ENCODE results near the gene ARHGDIB. TPM values are rescaled to one million over a fixed set of nuclear protein-coding genes. Genes with fewer than 3 reads are reported as not detected.

ARHGDIB gene
- total RNA-seq, 2 donors from 2014 or later: 0.66 to 0.95 TPM

DNA sequence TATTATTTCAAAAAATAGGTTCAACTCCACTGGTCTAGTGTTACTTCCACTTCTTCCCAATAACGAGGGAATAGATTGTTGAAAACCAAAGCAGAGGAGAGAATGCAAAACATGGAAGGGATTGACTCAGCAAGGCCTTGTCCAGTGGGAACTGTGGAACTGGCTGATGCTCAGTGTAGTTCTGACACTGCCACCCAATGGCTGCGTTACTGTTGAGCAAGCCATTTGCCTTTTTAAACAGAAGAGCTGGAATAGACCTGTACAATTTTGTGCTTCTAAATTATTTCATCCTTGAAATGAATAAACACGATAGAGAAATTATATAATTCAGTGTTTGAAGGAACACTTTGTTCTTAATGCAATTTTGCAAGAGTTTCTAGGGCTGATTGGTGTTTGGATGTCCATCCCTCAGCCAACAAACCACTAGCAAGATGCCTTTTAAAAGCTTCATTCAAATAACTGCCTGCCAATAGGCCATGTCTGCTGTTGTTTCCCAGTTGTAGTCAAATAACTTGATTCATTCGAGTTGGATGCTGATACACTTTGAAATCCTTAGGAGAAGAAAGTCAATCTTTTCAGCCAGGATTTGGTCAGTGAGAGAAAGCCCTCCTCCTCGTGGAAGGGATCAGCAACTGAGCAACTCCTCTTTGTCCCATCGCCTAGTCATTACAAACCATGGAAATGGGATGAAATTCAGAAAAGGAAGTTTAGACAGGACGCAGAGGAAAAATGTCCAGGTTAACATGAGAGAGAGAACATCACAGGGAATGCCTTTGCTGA is 68.5 kb downstream of the ARHGDIB start:
- Mint-ChIP-seq H3K9me3 (no peaks in the 10 kb centered on the region), H3K4me3 (no peak overlapping the region), H3K27ac (no peak overlapping the region), H3K4me1 (no peaks in the 10 kb centered on the region), H3K27me3 (ENCODE audit: insufficient read depth) (no peaks in the 10 kb centered on the region), H3K36me3 (ENCODE audit: low read depth) (no peaks in the 10 kb centered on the region)
- no peak overlapping the region for H3K27ac ChIP-seq (ENCODE audit: low read depth, low read length)
- no peaks in the 10 kb centered on the region for H3K4me1 ChIP-seq (ENCODE audit: control insufficient read depth, insufficient read depth, low read length)
- TF ChIP-seq, protein P1, sequence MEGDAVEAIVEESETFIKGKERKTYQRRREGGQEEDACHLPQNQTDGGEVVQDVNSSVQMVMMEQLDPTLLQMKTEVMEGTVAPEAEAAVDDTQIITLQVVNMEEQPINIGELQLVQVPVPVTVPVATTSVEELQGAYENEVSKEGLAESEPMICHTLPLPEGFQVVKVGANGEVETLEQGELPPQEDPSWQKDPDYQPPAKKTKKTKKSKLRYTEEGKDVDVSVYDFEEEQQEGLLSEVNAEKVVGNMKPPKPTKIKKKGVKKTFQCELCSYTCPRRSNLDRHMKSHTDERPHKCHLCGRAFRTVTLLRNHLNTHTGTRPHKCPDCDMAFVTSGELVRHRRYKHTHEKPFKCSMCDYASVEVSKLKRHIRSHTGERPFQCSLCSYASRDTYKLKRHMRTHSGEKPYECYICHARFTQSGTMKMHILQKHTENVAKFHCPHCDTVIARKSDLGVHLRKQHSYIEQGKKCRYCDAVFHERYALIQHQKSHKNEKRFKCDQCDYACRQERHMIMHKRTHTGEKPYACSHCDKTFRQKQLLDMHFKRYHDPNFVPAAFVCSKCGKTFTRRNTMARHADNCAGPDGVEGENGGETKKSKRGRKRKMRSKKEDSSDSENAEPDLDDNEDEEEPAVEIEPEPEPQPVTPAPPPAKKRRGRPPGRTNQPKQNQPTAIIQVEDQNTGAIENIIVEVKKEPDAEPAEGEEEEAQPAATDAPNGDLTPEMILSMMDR (conservative IDR thresholded peaks at IDR 0.05): no peak
- no peaks in the 10 kb centered on the region for H3K27me3 ChIP-seq (ENCODE audit: control insufficient read depth, insufficient read depth, low read length, poor library complexity, severe bottlenecking)
- 93 to 100% methylated on average over 5 to 7 of the region's 7 CpGs for WGBS, 2 experiments (ENCODE audit: insufficient coverage in 1 of 2, insufficient read length in 1 of 2)
- no peak overlapping the region for H3K4me3 ChIP-seq (ENCODE audit: low read length)
- H3K9me3 ChIP-seq (ENCODE audit: control insufficient read depth, low read length): no peaks in the 10 kb centered on the region
- DNase-seq: no peak
- H3K36me3 ChIP-seq (ENCODE audit: control insufficient read depth, insufficient read depth, low read length): no peaks in the 10 kb centered on the region
- no peak overlapping the region for H3K9ac ChIP-seq (ENCODE audit: extremely low read depth, low read length, poor library complexity, severe bottlenecking)

Other genes with a start within 250 kb of the ARHGDIB start
- 100 to 1,000 TPM in 1 of 2 donors, 10 to 100 TPM in 1; 97.4 to 150 TPM for gene WBP11, start 158.1 kb downstream of the ARHGDIB start, total RNA-seq
- gene C12orf60, start 157.9 kb downstream of the ARHGDIB start, total RNA-seq: 1 to 10 TPM; 2.5 to 3.3 TPM
- gene SMCO3, start 147.4 kb downstream of the ARHGDIB start, total RNA-seq: not detected
- gene ART4, start 118.1 kb downstream of the ARHGDIB start, total RNA-seq: not detected
- gene MGP, start 75.7 kb downstream of the ARHGDIB start, total RNA-seq: not detected
- under 1 TPM; 0.15 to 0.22 TPM for gene ERP27, start 23.1 kb downstream of the ARHGDIB start, total RNA-seq
- gene PDE6H, start 11.4 kb upstream of the ARHGDIB start, total RNA-seq: not detected

Data from endodermal cell (in vitro differentiated cells).